Endothelial cell of hepatic sinusoid (primary cell): ENCODE measurements around the gene RAB11FIP5.

Source experiments
- in situ Hi-C: cut with HindIII; loops from 2 replicates; pipeline ENCODE4 v1.10.0; 2017; ENCODE audit warnings: low sequenced_read_pairs

Gene RAB11FIP5

GRCh38 chr2:73110168-73111072, 2.3 kb downstream of the RAB11FIP5 start:
- in situ Hi-C loops, result no loop called here

GRCh38 chr2:73109431-73110167, 3.1 kb downstream of the RAB11FIP5 start:
- in situ Hi-C loops, result no loop called here

- in situ Hi-C loops, result no loop called here
Observed at GRCh38 chr2:73107211-73107926, 5.4 kb downstream of the RAB11FIP5 start.

- in situ Hi-C loops, result no loop called here
Observed at GRCh38 chr2:73106791-73107190, 6.0 kb downstream of the RAB11FIP5 start.

- in situ Hi-C loops, result no loop called here
Observed at GRCh38 chr2:73105511-73105971, 7.2 kb downstream of the RAB11FIP5 start.

- in situ Hi-C loops, result no loop called here
Observed at GRCh38 chr2:73104933-73105332, 7.8 kb downstream of the RAB11FIP5 start.

GRCh38 chr2:73103018-73103542, 9.7 kb downstream of the RAB11FIP5 start:
- in situ Hi-C loops, result no loop called here

- in situ Hi-C loops, result no loop called here
Observed at GRCh38 chr2:73101626-73102256, 11.0 kb downstream of the RAB11FIP5 start.

GRCh38 chr2:73100956-73101355, 11.8 kb downstream of the RAB11FIP5 start:
- in situ Hi-C loops, result no loop called here

- in situ Hi-C loops, result no loop called here
Observed at GRCh38 chr2:73099486-73099885, 13.3 kb downstream of the RAB11FIP5 start.

GRCh38 chr2:73095910-73096309, 16.8 kb downstream of the RAB11FIP5 start:
- in situ Hi-C loops, result no loop called here

GRCh38 chr2:73093601-73094218, 19.0 kb downstream of the RAB11FIP5 start:
- in situ Hi-C loops, result loop anchor here (5.0 kb wide), 1 partner anchor 54 kb away; no protein-coding TSS in a partner anchor

- in situ Hi-C loops, result loop anchor here (5.0 kb wide), 1 partner anchor 55 kb away; no protein-coding TSS in a partner anchor
Observed at GRCh38 chr2:73092146-73092783, 20.5 kb downstream of the RAB11FIP5 start.

GRCh38 chr2:73091696-73092095, 21.1 kb downstream of the RAB11FIP5 start:
- in situ Hi-C loops, result loop anchor here (5.0 kb wide), 1 partner anchor 56 kb away; no protein-coding TSS in a partner anchor

- in situ Hi-C loops, result loop anchor here (5.0 kb wide), 1 partner anchor 56 kb away; no protein-coding TSS in a partner anchor
Observed at GRCh38 chr2:73091164-73091563, 21.6 kb downstream of the RAB11FIP5 start.

- in situ Hi-C loops, result loop anchor here (5.0 to 10.0 kb wide), 3 partner anchors 58 to 105 kb away; no protein-coding TSS in a partner anchor
Observed at GRCh38 chr2:73089270-73090030, 23.3 kb downstream of the RAB11FIP5 start.

GRCh38 chr2:73088703-73089102, 24.0 kb downstream of the RAB11FIP5 start:
- in situ Hi-C loops, result loop anchor here (5.0 to 10.0 kb wide), 2 partner anchors 99 to 104 kb away; no protein-coding TSS in a partner anchor

GRCh38 chr2:73088211-73088610, 24.5 kb downstream of the RAB11FIP5 start:
- in situ Hi-C loops, result loop anchor here (5.0 to 10.0 kb wide), 2 partner anchors 99 to 103 kb away; no protein-coding TSS in a partner anchor
